GM18498 (cell line): ENCODE data around the gene ARHGAP15.

Experiments used
- ATAC-seq: cut with Tn5 transposase; IDR thresholded peaks from one replicate; pipeline ENCODE4 v1.9.1; 2021; ENCODE audit warnings: mild to moderate bottlenecking, moderate library complexity; ENCODE audit not compliant: unreplicated experiment

The ARHGAP15 gene

GRCh38 chr2:143142598-143142997, 13.4 kb downstream of the ARHGAP15 start:
- ATAC-seq: no peak

DNA sequence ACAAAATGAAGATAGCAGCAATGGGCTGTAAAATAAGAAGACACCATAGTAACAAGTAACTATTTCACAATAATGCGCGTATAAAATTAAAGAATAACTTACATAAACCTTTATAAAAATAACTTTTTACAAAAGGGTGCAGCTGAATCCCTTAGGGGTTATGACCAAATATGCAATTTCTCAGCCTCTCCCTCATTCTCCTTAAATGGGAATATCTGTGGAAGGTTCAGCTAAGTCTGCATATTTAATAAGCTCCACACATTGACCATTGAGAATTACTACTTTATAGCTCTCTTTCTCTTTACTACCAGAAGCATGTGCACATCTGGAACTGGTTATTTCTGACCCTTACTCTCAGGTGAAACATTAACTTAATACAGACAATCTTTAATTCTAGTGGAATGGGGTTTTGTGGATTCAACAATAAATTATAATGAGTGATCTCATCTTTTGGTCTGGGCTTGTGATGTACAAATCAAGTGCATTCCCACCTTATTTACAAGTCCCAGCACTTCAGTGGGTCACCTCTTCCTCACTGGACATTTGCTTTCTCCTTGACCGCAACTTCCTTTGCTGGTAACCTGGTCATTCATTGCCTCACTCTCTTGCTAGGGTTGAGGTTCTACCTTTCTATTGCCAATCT, 15.7 kb downstream of the ARHGAP15 start:
- no peak for ATAC-seq

- ATAC-seq: no peak
Measured at GRCh38 chr2:143146366-143146765, 17.1 kb downstream of the ARHGAP15 start.

- no peak for ATAC-seq
Measured at GRCh38 chr2:143146815-143147530, 17.8 kb downstream of the ARHGAP15 start.

DNA sequence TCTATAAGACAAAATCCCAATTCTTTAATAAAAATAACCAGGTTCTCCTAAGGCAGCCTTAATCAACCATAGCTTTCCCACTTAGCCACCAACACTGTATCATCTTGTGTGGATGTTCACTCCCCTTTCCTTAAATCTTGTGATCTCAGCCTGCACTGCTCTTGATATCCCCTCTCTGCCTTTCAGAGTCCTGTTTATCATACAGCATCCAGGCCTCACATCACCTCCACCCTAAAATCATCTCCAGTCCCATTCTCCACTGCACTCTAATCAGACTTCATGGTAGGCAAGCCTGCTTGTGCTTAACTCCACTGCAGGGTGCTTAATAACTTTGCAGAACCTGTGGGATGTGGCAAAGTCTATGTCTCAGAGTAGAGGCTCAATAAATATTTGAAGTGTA, 18.8 kb downstream of the ARHGAP15 start:
- ATAC-seq: no peak

DNA sequence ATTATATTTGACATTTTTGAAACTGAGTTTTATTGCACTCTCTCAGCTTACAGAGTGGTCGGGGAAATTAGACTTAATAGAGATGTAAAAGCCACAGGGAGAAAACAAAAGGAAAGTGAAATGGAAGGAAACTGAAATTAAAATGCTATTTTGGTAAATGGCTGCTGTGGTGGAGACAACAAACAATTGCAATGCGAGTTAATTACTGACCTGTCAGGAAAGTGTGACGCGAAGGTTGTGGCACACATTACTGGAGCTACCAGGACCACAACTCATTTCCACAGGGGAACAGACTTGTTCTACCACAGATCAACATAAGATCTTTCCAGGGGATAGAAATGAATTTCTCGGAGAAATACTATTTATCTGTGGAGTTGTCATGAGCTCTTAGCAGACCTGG, 19.5 kb downstream of the ARHGAP15 start:
- ATAC-seq: peak; percentile 62

- peak; percentile 65 for ATAC-seq
Measured at GRCh38 chr2:143150287-143150686, 21.1 kb downstream of the ARHGAP15 start.

DNA sequence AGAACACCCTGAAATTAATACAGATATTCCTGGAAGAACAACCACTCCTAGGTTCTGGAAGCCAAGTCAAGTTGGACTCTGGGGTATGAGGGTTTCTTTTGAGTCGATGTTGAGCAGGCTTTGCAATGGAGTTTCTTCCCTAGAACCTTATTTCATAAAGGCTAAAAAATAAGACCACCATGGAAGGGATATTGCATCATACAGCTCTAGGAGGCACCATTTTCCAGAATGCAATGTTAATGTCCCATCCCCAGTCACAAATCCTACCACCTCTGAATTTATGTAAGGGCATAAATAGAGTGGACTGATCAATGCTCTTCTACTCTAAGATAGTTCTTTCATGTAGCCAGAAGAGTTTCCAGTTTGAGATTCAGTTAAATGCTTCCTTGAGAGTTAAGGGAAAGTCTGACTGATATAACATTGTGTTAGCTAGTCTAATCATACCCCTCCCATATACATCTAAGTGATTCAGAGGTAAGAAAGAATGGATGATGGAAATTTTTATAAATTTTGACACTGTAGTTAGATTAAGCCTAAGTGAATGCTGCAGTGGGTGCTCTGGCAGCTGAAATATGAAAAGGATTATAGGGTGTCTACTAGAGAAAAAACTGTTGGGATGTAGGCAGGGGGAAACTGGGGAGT, 22.0 kb downstream of the ARHGAP15 start:
- ATAC-seq: no peak

DNA sequence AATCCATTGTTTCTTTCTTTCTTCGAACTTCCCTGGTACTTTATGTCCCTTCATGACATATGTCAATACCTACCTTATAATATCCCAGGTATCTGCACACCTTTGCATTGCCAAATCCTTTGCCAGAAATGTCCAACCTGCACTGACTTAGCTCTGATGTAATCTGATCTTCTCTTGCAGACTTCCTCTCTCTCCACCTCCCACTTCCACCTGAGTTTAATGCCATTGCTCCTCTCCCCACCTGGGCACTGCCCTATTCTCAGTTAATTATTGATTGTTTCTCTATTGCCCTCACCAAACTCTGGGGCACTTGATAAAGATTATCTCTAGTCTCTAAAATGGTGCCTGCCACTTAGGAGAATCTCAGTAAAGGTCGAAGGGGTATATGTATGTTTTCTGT, 23.0 kb downstream of the ARHGAP15 start:
- no peak for ATAC-seq

GRCh38 chr2:143152637-143153036, 23.4 kb downstream of the ARHGAP15 start:
- ATAC-seq: no peak

DNA sequence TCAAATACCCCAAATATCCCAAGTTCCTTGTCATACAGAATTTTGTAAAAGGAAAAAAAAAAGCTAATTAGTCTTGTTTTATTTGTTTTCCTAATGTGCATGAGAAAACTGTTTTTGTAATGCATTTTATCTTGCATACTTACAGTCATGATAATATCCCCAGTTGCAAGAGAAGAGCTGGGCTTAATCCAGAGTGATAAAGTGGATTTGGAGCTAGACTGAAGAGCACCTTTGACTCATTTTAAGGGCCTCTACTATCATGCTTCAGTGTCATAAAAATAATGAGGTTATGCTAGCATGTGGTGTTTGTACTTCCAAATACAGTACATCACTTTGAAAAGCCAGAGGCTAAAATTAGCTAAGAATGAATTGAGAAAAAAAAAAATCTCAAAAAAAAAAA, 26.4 kb downstream of the ARHGAP15 start:
- no peak for ATAC-seq

- ATAC-seq: no peak
Measured at GRCh38 chr2:143157001-143157400, 27.8 kb downstream of the ARHGAP15 start.

- no peak for ATAC-seq
Measured at GRCh38 chr2:143157418-143157817, 28.2 kb downstream of the ARHGAP15 start.

DNA sequence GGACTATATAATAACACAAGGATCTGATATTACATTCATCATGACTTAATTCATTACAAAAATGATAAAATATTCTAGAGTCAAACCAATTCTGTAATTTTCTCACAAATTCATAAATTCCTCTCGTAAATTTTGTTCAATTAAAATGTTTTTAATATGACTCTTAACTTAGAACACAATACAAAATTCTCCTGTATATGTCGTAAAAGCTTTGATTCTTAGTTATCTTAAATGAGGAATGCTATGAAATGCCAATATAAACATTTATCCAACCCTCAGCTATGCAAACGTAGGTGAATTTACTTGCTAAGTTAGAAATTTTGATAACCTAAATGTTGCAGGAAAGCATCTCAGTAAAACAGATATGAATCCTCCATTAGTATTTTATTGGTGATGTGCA, 28.9 kb downstream of the ARHGAP15 start:
- ATAC-seq: no peak

GRCh38 chr2:143158551-143159485, 29.6 kb downstream of the ARHGAP15 start:
- ATAC-seq: no peak

DNA sequence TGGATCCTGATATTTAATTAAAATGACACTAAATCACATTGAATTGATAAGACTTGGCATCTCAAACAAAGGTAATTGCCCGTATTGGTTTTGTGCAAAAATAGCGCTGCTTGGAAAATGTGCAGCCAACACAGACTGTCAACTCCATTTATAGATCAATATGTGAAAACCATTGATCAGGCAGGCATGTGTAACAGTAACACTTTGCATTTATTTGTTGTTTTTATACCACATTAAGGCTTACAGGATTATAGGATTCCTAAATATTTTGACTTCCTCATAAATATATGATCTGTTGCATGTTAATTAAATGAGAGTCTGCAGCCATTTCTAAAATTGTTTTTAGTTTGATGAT, 30.2 kb downstream of the ARHGAP15 start:
- no peak for ATAC-seq

DNA sequence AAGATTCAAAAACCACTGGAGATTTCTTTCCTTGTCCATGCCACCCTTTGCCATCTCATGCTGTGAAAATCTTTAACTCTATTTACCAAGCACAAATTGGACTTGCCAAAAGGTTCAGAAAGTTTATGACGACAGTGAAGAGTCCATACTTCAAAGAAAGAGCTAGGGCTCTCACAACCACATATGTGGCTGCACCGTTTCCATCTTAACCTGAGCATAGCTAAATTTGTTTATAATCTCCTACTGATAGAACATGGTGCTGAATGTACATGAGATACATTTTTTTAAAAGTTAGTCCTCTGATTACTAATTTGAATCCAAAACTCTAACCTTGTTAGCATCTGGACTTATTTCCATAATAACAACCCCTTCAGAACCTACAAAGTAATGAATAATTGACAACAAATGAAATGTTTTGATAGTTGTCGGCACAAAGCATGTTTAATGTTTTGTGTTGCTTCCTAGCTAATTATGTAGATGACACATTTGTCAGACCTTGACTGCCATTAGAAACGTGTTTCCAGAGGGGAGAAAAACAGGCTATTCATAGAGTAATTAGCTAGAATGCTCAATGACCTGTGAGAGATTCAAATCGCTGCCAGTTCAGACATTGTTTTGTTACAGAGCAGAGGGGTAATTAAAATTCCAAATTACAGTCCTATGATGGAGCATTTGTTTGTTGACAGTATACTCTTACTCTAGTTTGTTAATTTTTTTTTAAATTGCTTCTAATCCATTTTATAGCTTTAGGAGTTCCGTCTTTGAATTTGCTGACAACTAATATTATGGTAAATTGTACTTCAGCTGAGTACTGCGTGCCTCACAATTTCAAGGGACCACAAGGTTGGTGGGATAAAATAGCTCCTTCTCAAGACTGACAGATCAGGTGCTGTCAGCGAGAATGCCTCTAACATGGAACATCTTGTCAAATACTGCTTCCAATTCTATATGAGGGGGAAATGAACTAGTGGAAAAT, 31.8 kb downstream of the ARHGAP15 start:
- ATAC-seq: no peak

DNA sequence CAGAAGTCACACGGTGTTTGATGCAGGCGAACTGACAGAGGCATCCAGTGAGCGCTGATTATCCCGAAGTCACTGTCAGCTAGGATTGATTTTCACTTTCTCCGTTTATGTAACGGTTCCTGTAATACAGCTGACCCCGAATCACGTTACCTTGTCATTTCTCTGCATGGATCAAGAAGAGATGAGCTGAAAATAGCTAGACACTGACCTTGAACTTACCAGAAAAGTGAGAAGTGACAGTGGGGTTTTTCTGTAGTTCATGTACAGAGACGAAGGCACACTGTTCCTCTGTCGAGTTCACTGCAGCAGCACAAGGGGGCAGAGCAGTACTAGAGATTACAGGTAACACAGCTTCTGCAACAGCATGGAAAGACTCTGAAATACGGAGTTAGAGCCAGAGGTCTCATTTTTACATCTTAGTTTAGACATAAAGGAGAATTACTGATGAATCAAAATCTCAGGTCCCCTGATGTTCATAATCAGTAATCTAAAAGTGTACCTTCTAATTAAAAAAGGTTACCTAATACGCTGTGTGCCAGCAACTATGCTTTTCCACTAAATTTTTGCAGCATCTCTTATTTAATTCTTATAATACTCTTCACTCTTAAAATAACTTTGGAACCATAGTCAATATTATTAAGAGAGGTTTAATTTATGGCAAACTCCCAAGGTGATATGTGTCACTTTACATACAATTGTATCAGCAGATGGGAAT, 33.1 kb downstream of the ARHGAP15 start:
- peak; percentile 86 for ATAC-seq

DNA sequence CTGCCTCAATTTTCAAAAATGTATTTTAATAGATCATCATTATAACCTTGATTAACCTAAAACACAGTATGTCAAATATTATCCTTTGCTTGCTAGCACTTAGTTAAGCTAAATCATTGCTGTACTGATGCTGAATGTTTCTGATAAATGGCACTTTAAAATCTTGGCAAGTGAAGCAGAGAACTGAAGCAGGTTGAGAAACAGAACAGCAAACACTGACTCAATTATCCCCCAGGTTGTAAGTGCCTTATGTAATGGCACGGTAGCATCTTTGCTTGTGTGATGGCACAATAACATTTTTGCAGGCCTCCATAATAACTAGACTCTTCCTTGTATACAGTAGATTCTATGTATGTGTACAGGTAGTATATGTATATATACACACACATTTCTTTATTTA, 33.8 kb downstream of the ARHGAP15 start:
- ATAC-seq: no peak
